Left lung (tissue), 10 donors: ENCODE data around the gene SLC16A12. TPM values are rescaled to one million over a fixed set of nuclear protein-coding genes. Genes with fewer than 3 reads are reported as not detected.
"Not testable (repeated sequence)": the region's sequence is repeated elsewhere in the genome, so short reads cannot be mapped to it uniquely, and the experiment has no call there.

ENCODE experiments used
- ATAC-seq: fragments of 200-7000 bp; cut with Tn5 transposase; one replicate; pipeline ENCODE4 v1.9.1; 2020; ENCODE audit warnings: moderate library complexity
- DNase-seq, 4 donors: peaks; one replicate each; pipeline ENCODE4 v3.0.0-alpha.2; 2013 to 2020
- H3K27ac ChIP-seq, 2 donors: fragments of 200-600 bp; sonication (generic) in 1 of 2; one replicate each; pipeline versions ENCODE4 v1.5.0 to v1.8.0; 2020 to 2021
- H3K27me3 ChIP-seq, 2 donors: fragments of 200-600 bp; sonication (generic) in 1 of 2; one replicate each; pipeline versions ENCODE4 v1.5.0 to v1.8.0; 2020 to 2021
- H3K36me3 ChIP-seq, 2 donors: fragments of 200-600 bp; sonication (generic) in 1 of 2; one replicate each; pipeline versions ENCODE4 v1.5.0 to v1.8.0; 2020 to 2021
- H3K4me1 ChIP-seq, 2 donors: fragments of 200-600 bp; one replicate each; pipeline ENCODE4 v1.8.0; 2021
- H3K4me3 ChIP-seq, 2 donors: fragments of 200-600 bp; sonication (generic) in 1 of 2; one replicate each; pipeline versions ENCODE4 v1.5.0 to v1.8.0; 2020 to 2021; ENCODE audit warnings: mild to moderate bottlenecking in 1 of 2
- H3K9me3 ChIP-seq, 2 donors: fragments of 200-600 bp; sonication (generic) in 1 of 2; one replicate each; pipeline versions ENCODE4 v1.5.0 to v1.8.0; 2020 to 2021
- intact Hi-C, 2 donors: fragments of 100-400 bp; cut with DNase I; formaldehyde crosslinking; loops; one replicate each; pipeline versions ENCODE4 v1.11.2 to v1.14.2; 2022
- polyA plus RNA-seq, 6 donors: library from polyadenylated mRNA; unstranded; fragments of 120-200 nt; gene quantifications; one replicate each; pipeline ENCODE4 v1.2.1, GENCODE V29; 2013; ENCODE audit not compliant: insufficient read length in 6 of 6
- total RNA-seq, 2 donors: library from RNA; stranded (reverse); fragmentation: NEBNext Ultra II Directional; extraction: Animal tissue kit (Norgen Biotek cat#: 25700); gene quantifications; one replicate each; pipeline ENCODE4 v1.2.1, GENCODE V29; 2021
- TF ChIP-seq, protein P1 (sequence below), 2 donors: fragments of 200-600 bp; sonication (generic) in 1 of 2; IDR thresholded peaks; one replicate each; pipeline versions ENCODE4 v1.5.0 to v1.8.0; 2021; ENCODE audit warnings: antibody characterized with exemption in 2 of 2
- donor health status: DM: no; HTN: yes; CAD: no.
- donor health status: DM: no; HTN: no; CAD: no.

SLC16A12 gene
- total and polyA plus RNA-seq, 8 donors = 0.90 to 6.3 (median 1.3) TPM

DNA sequence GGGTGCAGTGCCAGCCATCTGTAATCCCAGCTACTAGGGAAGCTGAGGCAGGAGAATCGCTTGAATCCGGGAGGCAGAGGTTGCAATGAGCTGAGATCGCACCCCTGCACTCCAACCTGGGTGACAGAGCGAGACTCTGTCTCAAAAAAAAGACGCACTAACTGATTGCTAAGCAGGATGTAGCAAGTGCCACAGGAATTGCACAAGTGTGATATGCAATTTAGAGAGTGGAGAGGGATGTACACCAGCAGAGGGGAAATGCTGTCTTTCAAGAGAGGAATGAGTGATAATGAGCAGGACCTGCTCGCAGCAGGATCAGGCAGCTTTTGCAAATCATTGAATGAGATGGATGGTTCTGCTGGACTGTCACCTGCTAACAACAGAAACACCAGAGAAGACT is 13.3 kb upstream of the SLC16A12 start:
- Histone ChIP-seq H3K9me3 (no peaks in the 10 kb centered on the region), H3K4me1 (peaks cover 0 to 7% of the 10 kb centered on the region in 2 donors), H3K27me3 (no peaks in the 10 kb centered on the region), H3K27ac (no peak overlapping the region), H3K4me3 (no peak overlapping the region), H3K36me3 (no peaks in the 10 kb centered on the region)
- no peak for DNase-seq
- TF ChIP-seq, protein P1, sequence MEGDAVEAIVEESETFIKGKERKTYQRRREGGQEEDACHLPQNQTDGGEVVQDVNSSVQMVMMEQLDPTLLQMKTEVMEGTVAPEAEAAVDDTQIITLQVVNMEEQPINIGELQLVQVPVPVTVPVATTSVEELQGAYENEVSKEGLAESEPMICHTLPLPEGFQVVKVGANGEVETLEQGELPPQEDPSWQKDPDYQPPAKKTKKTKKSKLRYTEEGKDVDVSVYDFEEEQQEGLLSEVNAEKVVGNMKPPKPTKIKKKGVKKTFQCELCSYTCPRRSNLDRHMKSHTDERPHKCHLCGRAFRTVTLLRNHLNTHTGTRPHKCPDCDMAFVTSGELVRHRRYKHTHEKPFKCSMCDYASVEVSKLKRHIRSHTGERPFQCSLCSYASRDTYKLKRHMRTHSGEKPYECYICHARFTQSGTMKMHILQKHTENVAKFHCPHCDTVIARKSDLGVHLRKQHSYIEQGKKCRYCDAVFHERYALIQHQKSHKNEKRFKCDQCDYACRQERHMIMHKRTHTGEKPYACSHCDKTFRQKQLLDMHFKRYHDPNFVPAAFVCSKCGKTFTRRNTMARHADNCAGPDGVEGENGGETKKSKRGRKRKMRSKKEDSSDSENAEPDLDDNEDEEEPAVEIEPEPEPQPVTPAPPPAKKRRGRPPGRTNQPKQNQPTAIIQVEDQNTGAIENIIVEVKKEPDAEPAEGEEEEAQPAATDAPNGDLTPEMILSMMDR (IDR thresholded peaks at IDR 0.05) = no peak
- no peak for ATAC-seq
- intact Hi-C loops = no loop called here

DNA sequence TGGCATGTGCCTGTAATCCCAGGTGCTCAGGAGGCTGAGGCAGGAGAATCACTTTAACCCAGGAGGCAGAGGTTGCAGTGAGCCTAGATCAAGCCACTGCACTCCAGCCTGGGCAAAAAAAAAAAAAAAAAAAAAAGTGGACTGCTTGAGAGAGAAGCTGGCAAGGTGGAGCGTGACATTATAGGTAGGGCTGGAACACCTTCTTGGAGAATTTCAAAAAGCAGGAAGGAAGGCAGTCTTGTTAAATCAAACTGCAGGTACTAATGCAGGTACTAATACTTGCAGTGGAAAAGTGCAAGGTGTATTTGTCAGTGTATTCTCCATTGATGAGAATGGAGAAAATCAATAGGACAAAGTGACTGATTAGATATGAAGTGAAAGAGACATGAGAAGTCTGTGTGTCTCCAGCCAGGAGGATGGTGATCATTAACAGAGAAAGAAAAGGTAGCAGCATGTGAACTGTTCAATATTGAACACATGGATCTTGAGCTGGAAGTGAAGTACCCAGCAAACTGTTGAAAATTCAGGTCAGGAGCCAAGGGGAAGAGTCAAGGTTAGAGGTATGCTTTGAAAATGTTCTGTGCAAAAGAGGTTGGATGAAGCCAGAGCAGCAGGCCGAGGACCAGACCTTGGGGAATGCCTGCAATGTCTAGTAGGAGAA is 12.6 kb upstream of the SLC16A12 start:
- Histone ChIP-seq H3K4me3 (no peak overlapping the region), H3K9me3 (no peaks in the 10 kb centered on the region), H3K4me1 (peaks cover 0 to 7% of the 10 kb centered on the region in 2 donors), H3K36me3 (no peaks in the 10 kb centered on the region), H3K27ac (no peak overlapping the region), H3K27me3 (no peaks in the 10 kb centered on the region)
- DNase-seq (no peak), ATAC-seq (no peak)
- TF ChIP-seq, protein P1 (IDR thresholded peaks at IDR 0.05) = no peak
- intact Hi-C loops = no loop called here

DNA sequence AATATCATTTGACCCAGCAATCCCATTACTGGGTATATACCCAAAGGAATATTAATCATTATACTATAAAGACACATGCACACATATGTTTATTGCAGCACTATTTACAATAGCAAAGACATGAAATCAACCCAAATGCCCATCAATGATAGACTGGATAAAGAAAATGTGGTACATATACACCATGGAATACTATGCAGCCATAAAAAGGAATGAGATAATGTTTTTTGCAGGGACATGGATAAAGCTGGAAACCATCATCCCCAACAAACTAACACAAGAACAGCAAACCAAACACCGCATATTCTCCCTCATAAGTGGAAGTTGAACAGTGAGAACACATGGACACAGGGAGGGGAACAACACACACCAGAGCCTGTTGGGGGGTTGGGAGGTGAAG is 11.3 kb upstream of the SLC16A12 start:
- DNase-seq, H3K9me3 ChIP-seq, ATAC-seq, H3K36me3 ChIP-seq, H3K4me3 ChIP-seq, H3K27ac ChIP-seq, H3K4me1 ChIP-seq, intact Hi-C loops, H3K27me3 ChIP-seq: not testable (repeated sequence)

DNA sequence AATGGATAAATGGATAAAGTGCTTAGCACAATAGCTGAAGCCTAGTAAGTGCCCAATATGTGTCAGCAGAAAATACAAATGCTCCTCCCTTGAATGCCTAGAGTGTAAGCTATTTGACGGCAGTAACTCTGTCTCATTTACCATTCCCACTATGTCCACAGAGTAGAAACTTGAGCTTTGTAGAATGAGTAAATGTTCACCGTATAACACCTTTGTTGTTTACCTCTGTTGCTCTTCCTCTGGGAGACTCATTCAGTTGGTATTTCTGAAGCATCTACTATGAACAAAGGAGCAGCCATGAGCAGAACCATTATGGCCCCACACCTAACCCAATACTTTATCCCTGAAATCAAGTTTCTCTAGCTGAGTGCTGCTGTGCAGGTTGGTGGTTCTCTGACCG is 8.4 kb upstream of the SLC16A12 start:
- no peak for ATAC-seq
- no peaks in the 10 kb centered on the region for H3K9me3 ChIP-seq
- H3K27ac ChIP-seq = no peak overlapping the region
- no peak overlapping the region for H3K4me3 ChIP-seq
- peaks cover 0 to 3% of the 10 kb centered on the region in 2 donors for H3K4me1 ChIP-seq
- TF ChIP-seq, protein P1 (IDR thresholded peaks at IDR 0.05) = no peak
- intact Hi-C loops = no loop called here
- DNase-seq = no peak
- H3K27me3 ChIP-seq = no peaks in the 10 kb centered on the region
- no peaks in the 10 kb centered on the region for H3K36me3 ChIP-seq

DNA sequence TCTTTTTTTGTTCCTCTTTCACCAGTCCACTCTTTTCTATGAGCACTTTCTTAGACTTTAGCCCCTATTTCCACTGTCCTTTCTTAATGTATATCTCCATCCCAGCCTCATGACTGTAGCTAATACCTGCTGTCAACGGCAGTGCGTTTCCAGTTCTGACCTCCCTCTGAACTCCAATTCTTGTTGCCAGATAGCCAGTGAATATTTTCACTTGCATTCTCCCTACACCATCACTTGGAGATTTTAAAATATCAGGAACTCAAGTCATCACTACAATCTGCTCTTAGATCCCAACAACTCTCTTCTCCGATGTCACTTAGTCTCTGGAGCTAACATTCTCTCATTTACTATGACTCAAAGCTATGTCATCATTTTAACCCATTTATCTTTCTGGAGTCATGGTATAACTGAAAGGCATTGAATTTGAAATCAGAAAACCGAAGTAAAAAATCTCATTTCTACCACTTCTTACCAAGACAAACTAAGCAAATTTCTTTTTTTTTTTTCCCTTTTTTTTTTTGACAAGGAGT is 5.1 kb upstream of the SLC16A12 start:
- Histone ChIP-seq H3K27ac (no peak overlapping the region), H3K4me3 (no peak overlapping the region), H3K27me3 (peaks cover 8 to 29% of the 10 kb centered on the region in 2 donors), H3K4me1 (peaks cover 0 to 5% of the 10 kb centered on the region in 2 donors), H3K36me3 (no peaks in the 10 kb centered on the region), H3K9me3 (no peaks in the 10 kb centered on the region)
- TF ChIP-seq, protein P1 (IDR thresholded peaks at IDR 0.05) = no peak
- no peak for DNase-seq
- ATAC-seq = no peak
- intact Hi-C loops = no loop called here

DNA sequence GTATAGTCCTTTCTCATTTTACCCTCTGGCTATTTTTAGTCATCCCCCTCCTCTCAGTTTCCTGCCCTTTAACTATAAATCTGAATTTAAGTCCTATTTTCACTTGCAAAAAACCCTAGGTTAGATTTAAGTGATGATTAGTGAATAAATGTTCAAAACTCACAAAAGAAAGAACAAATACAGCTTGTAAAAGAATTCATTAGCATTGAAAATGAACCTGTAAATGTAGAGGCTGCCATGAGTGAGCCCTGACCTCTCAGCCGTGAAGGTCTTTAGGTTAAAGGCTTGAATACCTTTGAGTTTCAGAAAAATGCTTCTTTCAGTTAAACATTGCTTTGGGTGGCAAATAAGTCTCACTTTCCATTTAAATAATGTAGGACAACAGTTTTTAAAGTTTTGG is 2.0 kb upstream of the SLC16A12 start:
- Histone ChIP-seq H3K9me3 (no peaks in the 10 kb centered on the region), H3K4me1 (peaks cover 0 to 14% of the 10 kb centered on the region in 2 donors), H3K4me3 (no peak overlapping the region), H3K36me3 (no peaks in the 10 kb centered on the region), H3K27me3 (peaks cover 34 to 60% of the 10 kb centered on the region in 2 donors), H3K27ac (no peak overlapping the region)
- ATAC-seq = no peak
- TF ChIP-seq, protein P1 (IDR thresholded peaks at IDR 0.05) = no peak
- DNase-seq = no peak
- intact Hi-C loops = no loop called here
